Activated CD8-positive, alpha-beta memory T cell treated with anti-CD3 and anti-CD28 coated beads for 4 hours (primary cell): ENCODE measurements around the gene FAM240B.

Source experiments
- DNase-seq, 2 donors: peaks; one replicate each; pipeline ENCODE4 v3.0.0-alpha.2; 2020; ENCODE audit warnings: low read depth in 2 of 2

The FAM240B gene

GRCh38 chr9:38700695-38701094, 19.2 kb downstream of the FAM240B start:
- no peak for DNase-seq

DNA sequence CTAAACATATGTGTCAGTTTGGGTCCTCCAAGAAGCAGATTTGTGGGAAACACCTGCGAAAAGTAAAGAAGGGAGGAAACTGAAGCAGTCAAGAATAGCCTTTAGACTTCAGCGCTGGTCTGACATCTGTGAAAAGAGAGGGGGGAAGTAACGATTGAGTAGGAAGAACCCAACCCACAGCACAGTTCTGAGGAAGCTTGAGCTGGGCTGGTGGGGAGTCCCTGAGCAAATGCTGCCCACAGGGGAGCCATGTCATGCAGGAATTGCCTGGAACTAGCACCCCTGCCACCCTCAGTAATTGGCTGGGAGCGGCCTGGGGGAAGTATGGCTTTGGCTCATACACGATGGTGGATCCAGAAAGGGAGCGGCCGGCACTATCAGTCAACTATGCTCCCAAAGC, 20.6 kb downstream of the FAM240B start:
- no peak for DNase-seq

GRCh38 chr9:38697776-38698300, 22.1 kb downstream of the FAM240B start:
- DNase-seq = no peak

GRCh38 chr9:38696999-38697398, 22.9 kb downstream of the FAM240B start:
- no peak for DNase-seq

DNA sequence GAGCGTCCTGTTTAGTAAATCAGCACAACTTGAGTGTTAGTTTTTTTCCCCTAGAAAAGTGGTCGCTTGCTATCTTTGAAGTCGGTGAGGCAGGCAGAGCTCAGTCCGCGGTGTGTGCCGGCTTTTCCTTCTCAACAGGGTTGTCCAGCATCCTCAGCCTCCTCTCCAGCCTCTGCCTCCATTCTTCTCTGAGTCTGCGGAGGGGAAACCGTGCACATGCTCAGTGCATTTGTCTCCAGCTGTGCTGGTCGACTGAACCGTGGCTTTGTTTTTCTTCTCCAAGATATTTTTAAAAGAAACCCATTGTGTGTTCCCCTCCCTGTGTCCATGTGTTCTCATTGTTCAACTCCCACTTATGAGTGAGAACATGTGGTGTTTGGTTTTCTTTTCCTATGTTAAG, 25.3 kb downstream of the FAM240B start:
- no peak for DNase-seq

GRCh38 chr9:38692707-38693106, 27.2 kb downstream of the FAM240B start:
- DNase-seq = no peak

GRCh38 chr9:38690574-38690973, 29.4 kb downstream of the FAM240B start:
- no peak for DNase-seq

GRCh38 chr9:38689678-38690077, 30.3 kb downstream of the FAM240B start:
- DNase-seq = no peak

GRCh38 chr9:38687992-38688391, 31.9 kb downstream of the FAM240B start:
- no peak for DNase-seq

GRCh38 chr9:38687389-38687842, 32.5 kb downstream of the FAM240B start:
- peak in 1 of 2 donors; percentile 3 for DNase-seq

DNA sequence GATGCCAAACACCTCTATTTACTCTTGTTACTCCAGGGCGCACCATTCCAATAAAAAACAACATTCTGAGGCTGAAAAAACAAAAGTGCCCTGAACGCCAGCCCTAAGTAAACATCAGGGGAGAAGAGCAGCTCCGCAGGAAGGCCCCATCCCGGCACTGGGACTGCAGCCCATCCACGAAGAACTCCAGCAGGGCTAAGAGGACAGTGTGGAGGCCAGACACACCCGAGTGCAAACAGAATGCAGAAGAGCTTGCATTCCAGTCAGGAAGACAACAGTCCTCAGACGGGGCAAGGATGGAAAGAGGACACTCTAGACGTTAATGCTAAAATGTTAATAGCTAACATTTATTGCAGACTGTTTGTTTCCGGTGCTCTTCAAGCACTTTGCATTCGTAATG, 33.0 kb downstream of the FAM240B start:
- DNase-seq = no peak

GRCh38 chr9:38685535-38685934, 34.4 kb downstream of the FAM240B start:
- no peak for DNase-seq

GRCh38 chr9:38683336-38683735, 36.6 kb downstream of the FAM240B start:
- no peak for DNase-seq

DNA sequence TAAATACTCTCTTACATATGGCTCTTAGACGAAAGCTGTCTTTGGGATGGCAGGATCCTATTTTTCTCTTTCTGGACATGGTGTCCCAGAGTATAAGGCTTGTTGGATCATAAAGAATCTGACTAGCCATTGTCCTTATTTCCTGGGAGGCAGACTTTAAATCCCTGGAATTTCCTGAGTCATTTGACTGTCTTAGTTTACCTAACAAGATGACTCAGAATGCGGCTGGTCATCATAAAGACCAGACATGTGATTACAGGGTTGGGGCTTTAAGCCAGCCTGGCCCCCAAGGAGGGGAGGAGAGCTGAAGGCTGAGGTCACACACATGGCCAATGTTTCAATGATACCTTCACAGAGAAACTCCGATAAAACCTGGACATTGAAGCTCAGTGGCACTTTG, 37.2 kb downstream of the FAM240B start:
- DNase-seq = no peak

DNA sequence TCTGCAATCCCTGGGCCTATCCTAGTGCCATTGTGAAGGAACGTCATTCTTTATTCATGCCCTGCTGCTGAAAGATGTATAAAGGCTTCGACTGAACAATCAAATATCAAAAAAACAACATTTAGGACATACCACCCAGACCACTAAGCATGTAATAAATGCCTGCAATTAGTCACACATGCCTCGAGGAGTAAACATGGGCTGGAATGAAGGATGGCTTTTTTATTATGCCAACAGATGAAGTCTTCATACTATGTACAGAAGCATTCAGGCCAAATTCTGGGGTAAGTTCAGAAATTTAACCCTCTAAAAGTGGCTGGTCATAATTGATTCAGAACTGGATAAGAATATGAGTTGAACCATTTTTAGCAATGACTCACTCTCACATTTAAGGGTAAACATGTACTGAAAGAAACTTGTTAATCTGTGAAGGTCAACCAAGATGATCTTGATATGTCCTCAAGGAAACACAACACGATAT, 38.1 kb downstream of the FAM240B start:
- DNase-seq = no peak

GRCh38 chr9:38680837-38681445, 39.0 kb downstream of the FAM240B start:
- DNase-seq = no peak

GRCh38 chr9:38677660-38678303, 42.2 kb downstream of the FAM240B start:
- DNase-seq = no peak

- no peak for DNase-seq
These were observed 44.1 kb downstream of the FAM240B start for GRCh38 chr9:38675831-38676230.

DNA sequence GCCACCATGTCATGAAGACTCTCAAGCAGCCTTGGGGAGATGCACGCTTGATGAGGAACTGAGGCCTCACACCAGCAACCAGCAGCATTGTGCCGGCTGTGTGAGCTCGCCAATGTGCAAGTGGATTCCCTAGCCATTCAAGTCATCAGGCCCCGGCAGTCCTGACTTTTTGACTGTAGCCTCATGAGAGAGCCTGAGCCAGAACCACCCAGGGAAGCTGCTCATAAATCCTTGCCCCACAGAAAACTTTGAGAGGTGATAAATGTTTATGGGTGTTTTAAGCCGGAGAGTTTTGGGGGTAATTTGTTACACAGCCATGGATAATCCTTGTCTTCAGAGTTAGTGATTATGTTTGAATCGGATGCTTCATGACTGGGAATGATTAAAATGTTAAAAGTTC, 44.7 kb downstream of the FAM240B start:
- no peak for DNase-seq

DNA sequence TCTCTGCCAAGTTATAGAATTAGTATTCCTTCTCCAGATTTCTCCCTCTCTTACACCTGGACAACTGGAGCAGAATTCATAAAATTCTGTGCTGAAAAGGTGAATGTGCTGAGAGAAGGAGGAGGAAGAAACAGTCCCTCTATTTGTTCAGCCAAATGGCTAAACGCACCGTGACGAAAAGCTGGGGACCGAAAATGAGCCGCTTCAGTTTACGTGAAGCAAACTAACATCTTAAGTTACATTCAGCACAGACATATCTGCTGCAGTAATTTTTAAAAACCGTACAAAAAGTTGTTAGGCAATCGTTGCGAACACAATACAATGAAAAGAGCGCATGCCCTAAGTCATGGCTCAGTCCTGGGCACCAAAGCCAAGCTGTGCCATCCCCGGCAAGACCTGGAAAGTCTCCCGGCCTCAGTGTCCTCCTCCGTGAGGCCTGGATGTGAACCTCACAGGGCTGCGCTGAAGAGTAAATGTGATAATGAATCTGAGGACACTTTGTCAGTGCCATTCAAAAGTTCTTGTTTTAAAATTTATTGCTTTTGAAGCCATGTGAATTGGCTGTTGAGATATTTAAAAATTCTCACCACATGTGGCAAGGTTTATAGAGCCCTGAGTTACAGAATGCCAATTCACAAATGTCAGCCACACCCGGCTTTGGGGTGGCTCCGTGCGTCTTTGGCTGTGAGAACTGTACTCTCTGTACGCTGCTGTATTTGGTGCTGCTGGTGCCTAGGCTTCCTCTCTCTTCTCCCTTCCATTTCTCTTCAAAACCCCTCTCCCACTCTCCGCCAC, 46.3 kb downstream of the FAM240B start:
- no peak for DNase-seq

GRCh38 chr9:38671748-38672147, 48.2 kb downstream of the FAM240B start:
- no peak for DNase-seq

DNA sequence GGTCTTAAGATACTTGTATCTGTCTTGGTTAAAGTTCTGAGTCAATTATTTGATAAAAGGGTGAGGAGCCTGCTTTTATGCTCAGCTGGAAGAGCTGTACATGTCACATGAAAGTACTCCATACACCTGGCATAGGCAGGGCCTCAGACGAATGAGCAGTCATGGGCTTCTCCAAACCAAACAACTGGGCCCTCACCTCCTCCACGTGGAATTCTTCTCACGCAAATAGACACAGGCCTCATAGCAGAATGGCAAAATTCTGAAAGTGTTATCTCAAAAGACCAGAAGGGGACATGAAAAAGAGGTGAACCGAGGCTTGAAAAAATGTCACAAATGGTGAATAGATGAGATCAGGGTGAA, 48.6 kb downstream of the FAM240B start:
- DNase-seq = no peak
